ENCODE data around the gene GJC2.

Gene GJC2

DNA sequence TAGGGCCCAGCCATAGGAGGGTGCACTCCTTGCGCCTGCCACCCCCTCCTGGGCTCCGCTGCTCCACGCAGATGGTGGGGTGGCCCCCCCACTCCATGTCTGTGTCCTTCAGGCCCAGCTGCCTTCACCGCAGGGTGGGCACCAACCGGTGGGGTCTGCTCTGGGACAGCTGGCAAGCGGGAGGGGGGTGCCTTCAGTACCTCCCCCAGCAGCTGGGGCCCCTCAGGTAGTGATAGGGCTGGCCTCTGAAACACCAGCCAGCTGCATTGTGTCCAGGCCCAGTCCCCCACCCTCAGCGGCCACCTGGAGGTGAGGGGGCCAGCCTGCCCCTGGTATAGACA, 360 bp downstream of the GJC2 start:
- no peak for DNase-seq (ENCODE audit: low spot score)
- TF ChIP-seq, protein P1, sequence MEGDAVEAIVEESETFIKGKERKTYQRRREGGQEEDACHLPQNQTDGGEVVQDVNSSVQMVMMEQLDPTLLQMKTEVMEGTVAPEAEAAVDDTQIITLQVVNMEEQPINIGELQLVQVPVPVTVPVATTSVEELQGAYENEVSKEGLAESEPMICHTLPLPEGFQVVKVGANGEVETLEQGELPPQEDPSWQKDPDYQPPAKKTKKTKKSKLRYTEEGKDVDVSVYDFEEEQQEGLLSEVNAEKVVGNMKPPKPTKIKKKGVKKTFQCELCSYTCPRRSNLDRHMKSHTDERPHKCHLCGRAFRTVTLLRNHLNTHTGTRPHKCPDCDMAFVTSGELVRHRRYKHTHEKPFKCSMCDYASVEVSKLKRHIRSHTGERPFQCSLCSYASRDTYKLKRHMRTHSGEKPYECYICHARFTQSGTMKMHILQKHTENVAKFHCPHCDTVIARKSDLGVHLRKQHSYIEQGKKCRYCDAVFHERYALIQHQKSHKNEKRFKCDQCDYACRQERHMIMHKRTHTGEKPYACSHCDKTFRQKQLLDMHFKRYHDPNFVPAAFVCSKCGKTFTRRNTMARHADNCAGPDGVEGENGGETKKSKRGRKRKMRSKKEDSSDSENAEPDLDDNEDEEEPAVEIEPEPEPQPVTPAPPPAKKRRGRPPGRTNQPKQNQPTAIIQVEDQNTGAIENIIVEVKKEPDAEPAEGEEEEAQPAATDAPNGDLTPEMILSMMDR (IDR thresholded peaks at IDR 0.05; ENCODE audit: extremely low read depth, missing control alignments), result no peak

DNA sequence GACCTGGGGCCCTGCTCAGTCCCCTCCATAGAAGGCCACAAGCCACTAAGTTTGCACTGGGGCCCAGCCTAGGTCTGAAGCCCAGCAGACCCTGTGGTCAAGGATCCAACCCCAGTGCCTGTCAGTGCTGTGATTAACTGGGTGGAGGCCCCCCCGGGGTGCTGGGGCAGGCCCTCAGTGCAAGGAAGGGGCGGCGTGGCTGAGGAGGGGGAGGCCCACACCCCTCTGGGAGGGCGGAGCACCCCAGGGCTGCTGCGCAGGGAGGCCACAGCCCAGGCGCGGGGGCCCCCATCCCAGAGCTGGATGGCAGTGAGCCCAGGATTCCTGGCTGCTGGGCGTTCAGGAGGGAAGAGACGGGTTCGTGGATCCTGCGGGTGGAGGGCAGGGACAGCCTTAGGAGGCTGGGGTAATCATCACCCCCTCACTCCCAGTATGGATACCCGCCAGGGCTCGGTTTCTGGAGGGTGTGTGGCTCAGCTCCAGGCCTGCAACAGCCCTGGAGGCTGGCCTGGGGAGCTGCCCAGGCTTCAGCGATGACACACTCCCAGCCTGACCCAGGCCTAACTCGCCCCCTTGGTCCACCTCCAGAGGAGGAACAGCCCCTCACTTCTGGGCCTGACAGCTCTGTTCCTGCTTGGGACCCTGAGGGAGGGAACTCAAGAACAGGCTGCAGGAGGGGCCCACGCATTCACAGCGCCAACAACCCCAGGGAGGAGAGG, 890 bp downstream of the GJC2 start:
- DNase-seq (ENCODE audit: low spot score), result no peak

DNA sequence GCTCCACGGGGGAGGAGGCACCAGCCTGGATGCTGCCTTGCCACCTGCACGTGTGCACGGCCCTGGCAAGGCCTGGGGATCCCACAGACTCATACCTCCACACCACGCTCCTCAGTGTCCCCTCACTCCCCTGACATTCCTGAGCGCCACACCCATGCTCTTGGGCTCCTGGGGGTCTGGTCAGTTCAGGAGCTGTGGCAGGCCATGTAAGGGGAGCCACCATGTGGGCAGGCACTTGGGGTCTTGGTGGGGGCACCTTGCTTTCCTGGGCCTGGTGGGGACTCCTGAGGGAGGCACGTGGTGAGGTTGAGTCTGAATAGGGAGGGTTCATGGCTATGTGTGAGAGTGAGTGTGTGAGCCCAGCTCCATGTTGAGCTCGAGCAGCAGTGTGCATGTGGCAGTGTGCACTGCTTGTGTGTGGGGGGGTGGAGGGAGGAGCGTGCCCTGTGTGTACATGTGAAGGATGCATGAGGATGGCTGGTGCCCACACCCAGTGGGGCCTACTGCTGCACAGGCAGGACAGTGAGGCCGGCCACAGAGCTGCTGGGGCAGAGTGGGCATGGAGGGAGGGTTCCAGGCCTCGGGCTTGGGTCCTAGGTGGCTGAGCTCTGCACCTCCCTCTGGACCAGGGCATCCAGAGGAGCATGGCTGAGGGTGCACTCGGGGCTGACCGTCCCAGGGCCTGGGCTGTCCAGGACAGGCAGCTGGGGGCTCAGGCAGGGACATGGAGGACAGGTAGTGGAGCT, 1.6 kb downstream of the GJC2 start:
- TF ChIP-seq, protein P1 (IDR thresholded peaks at IDR 0.05; ENCODE audit: extremely low read depth, missing control alignments), result no peak
- DNase-seq (ENCODE audit: low spot score), result no peak

More for the DNA sequence above, 890 bp downstream of the GJC2 start:
- TF ChIP-seq, protein P1 (IDR thresholded peaks at IDR 0.05; ENCODE audit: extremely low read depth, missing control alignments), result no peak

DNA sequence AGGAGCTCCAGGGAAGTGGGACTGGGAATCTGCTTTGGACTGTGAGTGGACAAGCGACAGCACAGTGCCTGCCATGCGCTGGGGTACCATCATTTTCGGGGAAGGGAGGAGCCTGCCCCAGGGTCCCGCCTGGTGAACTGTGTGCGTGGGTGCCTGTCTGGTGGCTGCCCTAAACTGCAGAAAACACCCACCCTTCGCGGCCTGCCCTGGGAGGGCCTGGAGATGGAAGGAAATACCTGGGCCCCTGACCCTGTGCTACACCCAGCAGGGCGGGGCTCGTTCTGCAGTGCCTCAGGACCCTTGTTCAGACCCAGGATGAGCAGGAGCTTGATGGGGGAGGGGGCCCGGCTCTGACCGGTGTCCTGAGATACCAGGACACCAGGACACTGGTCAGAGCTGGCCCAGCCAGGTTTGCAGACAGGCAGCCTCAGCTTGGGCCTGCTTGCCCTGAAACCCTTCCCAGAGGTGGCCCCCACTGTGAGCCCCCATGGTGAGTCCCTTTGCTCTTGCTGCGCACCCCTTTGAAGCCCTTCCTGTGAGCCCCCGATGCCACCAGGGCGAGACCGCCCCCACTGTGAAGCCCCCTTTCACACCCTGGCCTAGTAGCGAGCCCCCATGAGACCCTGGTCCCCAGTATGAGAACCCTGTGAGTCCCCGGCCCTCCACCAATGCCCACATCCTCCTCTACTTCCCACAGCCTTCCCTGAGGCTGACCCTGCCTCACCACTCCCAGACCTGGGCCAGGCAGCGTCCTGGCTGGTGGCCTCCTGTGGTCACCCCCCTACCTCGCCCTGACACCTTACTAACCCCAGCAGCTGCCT, 2.6 kb downstream of the GJC2 start:
- TF ChIP-seq, protein P1 (IDR thresholded peaks at IDR 0.05; ENCODE audit: extremely low read depth, missing control alignments), result no peak

DNA sequence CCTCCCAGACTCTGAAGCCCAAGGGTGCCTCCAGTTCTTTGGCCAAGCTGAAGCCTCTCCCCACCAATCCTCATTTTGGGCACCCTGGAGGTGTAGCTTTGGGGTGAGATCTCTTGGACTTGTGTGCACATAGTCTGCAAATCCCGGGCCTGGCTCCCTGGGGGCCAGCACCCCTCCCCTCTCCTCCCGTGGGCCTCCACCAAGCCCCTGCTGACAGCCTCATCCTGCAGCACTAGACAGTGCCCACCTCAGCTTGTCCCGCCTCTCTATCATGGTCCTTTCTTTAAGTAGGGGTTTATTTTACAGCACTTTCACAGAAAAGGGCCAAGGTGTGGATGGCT, 3.2 kb downstream of the GJC2 start:
- TF ChIP-seq, protein P1 (IDR thresholded peaks at IDR 0.05; ENCODE audit: extremely low read depth, missing control alignments), result no peak
- DNase-seq (ENCODE audit: low spot score), result no peak

More for the DNA sequence above, 2.6 kb downstream of the GJC2 start:
- no peak for DNase-seq (ENCODE audit: low spot score)

DNA sequence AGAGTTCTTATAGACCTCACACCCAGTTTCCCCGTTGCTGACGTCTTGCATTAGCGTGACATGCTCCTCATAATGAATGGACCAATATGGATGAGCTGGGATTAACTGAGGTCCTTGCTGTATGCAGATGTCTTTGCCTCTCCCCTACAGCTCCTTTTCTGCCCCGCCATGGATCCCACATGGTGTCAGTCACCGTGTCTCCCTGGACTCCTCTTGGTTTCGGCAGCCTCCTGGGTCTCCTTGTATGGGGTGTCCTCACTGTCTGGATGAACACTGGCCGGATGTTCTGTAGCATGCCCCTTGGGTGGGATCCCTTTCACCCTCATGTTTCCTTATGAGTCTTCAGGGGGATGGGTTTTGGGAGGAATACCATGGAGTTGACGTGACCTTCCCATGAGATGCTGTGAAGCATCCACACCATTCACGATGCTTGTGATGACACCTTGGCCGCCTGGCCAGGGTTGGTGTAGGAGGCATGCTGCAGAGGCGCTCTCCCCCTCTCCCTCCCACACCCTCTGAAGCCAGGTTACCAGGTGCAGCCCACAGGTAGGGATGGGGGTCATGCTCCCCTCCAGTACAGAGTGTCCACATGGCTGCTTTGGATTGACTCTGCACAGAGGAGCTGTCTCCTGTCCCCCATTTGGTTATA, 4.4 kb downstream of the GJC2 start:
- TF ChIP-seq, protein P1 (IDR thresholded peaks at IDR 0.05; ENCODE audit: extremely low read depth, missing control alignments), result no peak
- DNase-seq (ENCODE audit: low spot score), result no peak
